Hepatocyte (in vitro differentiated cells): ENCODE measurements around the gene CTCFL. TPM values are rescaled to one million over a fixed set of nuclear protein-coding genes. Genes with fewer than 3 reads are reported as not detected.

Experiments used
- DNase-seq: peaks from one replicate; pipeline ENCODE4 v3.0.0-alpha.2; 2016; ENCODE audit warnings: low spot score
- H2AFZ ChIP-seq: fragments of 200-600 bp; sonication (generic); 2 replicates; pipeline ENCODE4 v1.6.0; 2016; ENCODE audit warnings: antibody characterized with exemption, mild to moderate bottlenecking
- H3K27ac ChIP-seq: fragments of 200-600 bp; sonication (generic); 2 replicates; pipeline ENCODE4 v1.5.1; 2016; ENCODE audit warnings: mild to moderate bottlenecking
- H3K27me3 ChIP-seq: fragments of 200-600 bp; sonication (generic); 2 replicates; pipeline ENCODE4 v1.6.1; 2016
- H3K36me3 ChIP-seq: fragments of 200-600 bp; sonication (generic); replicated peaks from 2 replicates; pipeline ENCODE4 v1.5.1; 2016; ENCODE audit warnings: low read depth; ENCODE audit not compliant: insufficient read depth
- H3K4me1 ChIP-seq: fragments of 200-600 bp; sonication (generic); 2 replicates; pipeline ENCODE4 v1.5.1; 2016; ENCODE audit warnings: mild to moderate bottlenecking, moderate library complexity; ENCODE audit not compliant: insufficient read depth
- H3K4me2 ChIP-seq: fragments of 200-600 bp; sonication (generic); 2 replicates; pipeline ENCODE4 v1.6.0; 2016
- H3K4me3 ChIP-seq: fragments of 200-600 bp; sonication (generic); 2 replicates; pipeline ENCODE4 v1.5.1; 2016; ENCODE audit warnings: mild to moderate bottlenecking
- H3K79me2 ChIP-seq: fragments of 200-600 bp; sonication (generic); 2 replicates; pipeline ENCODE4 v1.6.0; 2017; ENCODE audit warnings: mild to moderate bottlenecking
- H3K9me2 ChIP-seq: fragments of 200-600 bp; sonication (generic); replicated peaks from 2 replicates; pipeline ENCODE4 v1.6.0; 2017; ENCODE audit warnings: mild to moderate bottlenecking; ENCODE audit not compliant: insufficient read depth
- H3K9me3 ChIP-seq: fragments of 200-600 bp; sonication (generic); 2 replicates; pipeline ENCODE4 v1.5.1; 2016; ENCODE audit warnings: low read depth, mild to moderate bottlenecking
- H4K20me1 ChIP-seq: fragments of 200-600 bp; sonication (generic); 2 replicates; pipeline ENCODE4 v1.6.0; 2016; ENCODE audit warnings: mild to moderate bottlenecking; ENCODE audit not compliant: insufficient read depth, poor library complexity, severe bottlenecking
- EZH2 ChIP-seq: fragments of 200-600 bp; sonication (generic); IDR thresholded peaks from 2 replicates; pipeline ENCODE4 v1.6.1; 2016; ENCODE audit warnings: antibody characterized with exemption, mild to moderate bottlenecking, borderline replicate concordance
- EZH2phosphoT487 ChIP-seq: fragments of 200-600 bp; sonication (generic); IDR thresholded peaks from one replicate; pipeline ENCODE4 v1.6.1; 2018; ENCODE audit warnings: antibody characterized with exemption, mild to moderate bottlenecking, low read depth, moderate library complexity; ENCODE audit not compliant: unreplicated experiment, severe bottlenecking
- WGBS: methylation state at CpG from one replicate; pipeline ENCODE4 v1.1.6; 2016; ENCODE audit warnings: low lambda C conversion rate; ENCODE audit errors: missing lambda C conversion rate; 5-methylcytosine and 5-hydroxymethylcytosine counted together
- polyA plus RNA-seq: library from polyadenylated mRNA; unstranded; fragments of >200 nt; fragmentation: Nextera tagmentation; extraction: Ambion mirVana; gene quantifications from 2 replicates; pipeline ENCODE4 v1.2.1, GENCODE V29; 2016
- total RNA-seq: library from RNA; depleted of rRNA; stranded (reverse); fragments of >200 nt; gene quantifications from 2 replicates; pipeline ENCODE4 v1.2.3, GENCODE V29; 2014
- TF ChIP-seq, protein P1 (sequence below): fragments of 200-600 bp; sonication (generic); IDR thresholded peaks from 2 replicates; pipeline ENCODE4 v1.5.1; 2016; ENCODE audit warnings: antibody characterized with exemption, mild to moderate bottlenecking; ENCODE audit not compliant: poor library complexity

CTCFL gene
- total and polyA plus RNA-seq, 2 experiments from 2014 or later, result not detected

DNA sequence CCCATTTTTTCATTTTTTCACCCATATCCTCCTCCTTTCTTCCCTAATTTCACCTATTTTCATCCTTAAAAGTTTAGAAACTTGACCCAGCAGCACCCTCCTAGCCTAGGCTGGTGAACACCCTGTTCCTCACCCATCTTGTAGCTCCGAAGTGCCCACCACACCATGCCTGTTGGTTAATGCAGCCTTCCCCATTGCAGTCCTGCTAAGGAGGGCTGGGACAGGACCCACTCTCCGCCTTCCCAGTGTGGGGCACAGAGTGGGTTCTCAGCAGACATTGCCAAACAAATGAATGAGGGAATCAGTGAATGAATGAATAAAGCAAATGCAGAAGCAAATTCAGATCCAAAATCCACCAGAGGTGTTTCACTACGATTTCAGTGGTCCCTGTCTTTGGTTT is 45.7 kb downstream of the CTCFL start:
- H3K9me2 ChIP-seq, result no peaks in the 10 kb centered on the region
- 90% methylated on average over 3 of the region's 3 CpGs for WGBS
- H3K79me2 ChIP-seq, result no peaks in the 10 kb centered on the region
- H3K4me1 ChIP-seq, result no peaks in the 10 kb centered on the region
- H3K4me3 ChIP-seq, result no peak overlapping the region
- no peaks in the 10 kb centered on the region for H3K36me3 ChIP-seq
- TF ChIP-seq EZH2phosphoT487 (no peak), EZH2 (no peak)
- TF ChIP-seq, protein P1, sequence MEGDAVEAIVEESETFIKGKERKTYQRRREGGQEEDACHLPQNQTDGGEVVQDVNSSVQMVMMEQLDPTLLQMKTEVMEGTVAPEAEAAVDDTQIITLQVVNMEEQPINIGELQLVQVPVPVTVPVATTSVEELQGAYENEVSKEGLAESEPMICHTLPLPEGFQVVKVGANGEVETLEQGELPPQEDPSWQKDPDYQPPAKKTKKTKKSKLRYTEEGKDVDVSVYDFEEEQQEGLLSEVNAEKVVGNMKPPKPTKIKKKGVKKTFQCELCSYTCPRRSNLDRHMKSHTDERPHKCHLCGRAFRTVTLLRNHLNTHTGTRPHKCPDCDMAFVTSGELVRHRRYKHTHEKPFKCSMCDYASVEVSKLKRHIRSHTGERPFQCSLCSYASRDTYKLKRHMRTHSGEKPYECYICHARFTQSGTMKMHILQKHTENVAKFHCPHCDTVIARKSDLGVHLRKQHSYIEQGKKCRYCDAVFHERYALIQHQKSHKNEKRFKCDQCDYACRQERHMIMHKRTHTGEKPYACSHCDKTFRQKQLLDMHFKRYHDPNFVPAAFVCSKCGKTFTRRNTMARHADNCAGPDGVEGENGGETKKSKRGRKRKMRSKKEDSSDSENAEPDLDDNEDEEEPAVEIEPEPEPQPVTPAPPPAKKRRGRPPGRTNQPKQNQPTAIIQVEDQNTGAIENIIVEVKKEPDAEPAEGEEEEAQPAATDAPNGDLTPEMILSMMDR, result no peak
- no peaks in the 10 kb centered on the region for H3K27me3 ChIP-seq
- no peak overlapping the region for H3K4me2 ChIP-seq
- no peak overlapping the region for H3K27ac ChIP-seq
- no peak for DNase-seq
- no peak overlapping the region for H2AFZ ChIP-seq
- H3K9me3 ChIP-seq, result no peaks in the 10 kb centered on the region
- no peaks in the 10 kb centered on the region for H4K20me1 ChIP-seq

DNA sequence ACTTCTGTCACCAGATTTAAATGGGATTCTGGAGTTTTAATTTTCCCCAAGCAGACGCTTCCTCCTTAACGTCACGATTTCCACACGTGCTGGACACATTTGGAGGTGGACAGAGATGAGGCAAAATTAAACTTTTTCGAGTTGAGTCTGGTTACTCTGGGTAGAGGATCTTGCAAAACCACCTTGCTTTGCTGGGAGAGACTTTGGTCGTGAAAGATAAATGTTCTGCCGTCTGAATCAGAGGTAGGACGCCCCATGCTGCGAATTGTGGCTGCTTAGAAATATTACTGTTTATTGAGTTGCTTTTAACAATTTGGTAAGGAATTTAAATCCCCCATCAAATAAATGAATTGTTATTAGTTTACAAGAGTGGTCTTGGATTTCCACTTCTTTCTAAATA is 46.8 kb downstream of the CTCFL start:
- Histone ChIP-seq H3K9me3 (no peaks in the 10 kb centered on the region), H3K9me2 (no peaks in the 10 kb centered on the region), H3K36me3 (no peaks in the 10 kb centered on the region), H4K20me1 (no peaks in the 10 kb centered on the region), H3K4me1 (no peaks in the 10 kb centered on the region), H3K4me2 (no peak overlapping the region), H2AFZ (no peak overlapping the region), H3K79me2 (no peaks in the 10 kb centered on the region), H3K4me3 (no peak overlapping the region), H3K27me3 (no peaks in the 10 kb centered on the region), H3K27ac (no peak overlapping the region)
- WGBS, result 77% methylated on average over 9 of the region's 9 CpGs
- TF ChIP-seq EZH2 (no peak), EZH2phosphoT487 (no peak)
- TF ChIP-seq, protein P1, result no peak
- DNase-seq, result no peak

DNA sequence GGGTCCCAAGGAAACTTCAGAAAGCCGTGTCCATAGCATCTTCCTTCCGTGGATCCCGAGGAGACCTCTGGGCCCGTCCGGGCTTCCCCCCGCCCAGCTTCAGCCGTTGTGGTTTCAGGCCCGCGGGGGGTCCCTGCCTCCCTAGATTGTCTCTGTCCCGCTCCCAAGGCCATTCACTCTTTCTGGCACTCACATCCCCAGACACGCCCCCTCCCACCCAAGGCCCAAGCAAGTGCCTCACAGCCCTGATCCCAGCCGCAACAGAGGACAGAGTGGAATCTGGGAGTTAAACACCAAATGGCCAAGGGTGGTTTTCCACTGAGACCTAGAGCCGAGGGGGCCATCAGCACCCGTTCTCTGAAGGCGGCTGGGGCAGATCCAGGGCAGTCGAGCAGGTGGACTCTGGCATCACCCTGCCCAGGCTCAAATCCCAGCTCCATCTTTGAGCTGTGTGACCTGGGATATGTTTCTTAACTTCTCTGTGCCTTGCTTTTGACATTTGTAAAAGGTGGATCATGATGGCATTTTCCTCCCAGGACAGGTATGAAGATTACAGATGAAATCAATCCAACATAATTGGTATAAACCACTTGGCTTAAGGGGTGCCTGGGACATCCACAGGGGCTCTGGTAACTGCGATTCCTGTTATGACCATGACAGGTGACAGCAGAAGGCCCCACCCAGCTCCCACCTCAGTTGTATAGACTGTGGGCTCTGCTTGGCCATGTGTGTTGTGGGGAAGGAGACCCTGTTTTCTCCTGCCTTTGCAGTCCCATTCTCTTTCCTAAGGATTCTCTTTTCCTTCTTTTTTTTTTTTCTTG is 48.1 kb downstream of the CTCFL start:
- no peaks in the 10 kb centered on the region for H3K36me3 ChIP-seq
- no peak overlapping the region for H3K27ac ChIP-seq
- no peak for DNase-seq
- H4K20me1 ChIP-seq, result no peaks in the 10 kb centered on the region
- no peaks in the 10 kb centered on the region for H3K4me1 ChIP-seq
- H3K79me2 ChIP-seq, result no peaks in the 10 kb centered on the region
- H3K4me2 ChIP-seq, result no peak overlapping the region
- TF ChIP-seq, protein P1, result no peak
- TF ChIP-seq EZH2, result no peak
- TF ChIP-seq EZH2phosphoT487, result no peak
- no peaks in the 10 kb centered on the region for H3K27me3 ChIP-seq
- no peaks in the 10 kb centered on the region for H3K9me3 ChIP-seq
- H3K4me3 ChIP-seq, result no peak overlapping the region
- 82% methylated on average over 17 of the region's 17 CpGs for WGBS
- no peaks in the 10 kb centered on the region for H3K9me2 ChIP-seq
- no peak overlapping the region for H2AFZ ChIP-seq
